ES-I3 (cell line): ENCODE data around the gene TMEM203.

Experiments used
- H3K36me3 ChIP-seq: 2 replicates; pipeline ENCODE4 v1.6.1; 2013; ENCODE audit warnings: mild to moderate bottlenecking, low read length, control low read depth, moderate library complexity; ENCODE audit not compliant: insufficient read depth
- H3K4me1 ChIP-seq: 2 replicates; pipeline ENCODE4 v1.6.1; 2013; ENCODE audit warnings: mild to moderate bottlenecking, control low read depth, low read length; ENCODE audit not compliant: insufficient read depth
- H3K9ac ChIP-seq: 2 replicates; pipeline ENCODE4 v1.6.1; 2013; ENCODE audit warnings: low read depth, mild to moderate bottlenecking, low read length, moderate library complexity
- H3K9me3 ChIP-seq: 2 replicates; pipeline ENCODE4 v1.6.1; 2013; ENCODE audit warnings: mild to moderate bottlenecking, low read length, moderate library complexity; ENCODE audit not compliant: control insufficient read depth, insufficient read depth

TMEM203 gene

DNA sequence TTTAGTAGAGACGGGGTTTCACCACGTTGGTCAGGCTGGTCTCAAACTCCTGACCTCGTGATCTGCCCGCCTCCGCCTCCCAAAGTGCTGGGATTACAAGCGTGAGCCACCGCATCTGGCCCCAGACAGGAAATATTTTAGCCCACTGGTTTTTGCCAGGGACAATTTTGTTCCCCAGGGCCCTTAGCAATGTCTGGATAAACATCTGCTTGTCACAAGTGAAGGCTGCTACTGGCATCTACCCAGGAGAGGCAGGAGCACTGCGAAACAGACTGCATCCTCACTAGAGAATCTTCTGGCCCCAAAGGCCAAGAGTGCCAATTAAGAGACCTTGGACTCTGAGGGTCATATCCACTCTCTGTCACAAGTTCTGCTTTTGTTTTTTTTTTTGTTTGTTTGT, 2.5 kb downstream of the TMEM203 start:
- Histone ChIP-seq H3K9me3 (no peaks in the 10 kb centered on the region), H3K36me3 (no peaks in the 10 kb centered on the region; the same call in 1 of the 2 replicates), H3K4me1 (peaks cover 6% of the 10 kb centered on the region), H3K9ac (no peak overlapping the region)

GRCh38 chr9:137201205-137201868, 4.1 kb downstream of the TMEM203 start:
- Histone ChIP-seq H3K36me3 (no peaks in the 10 kb centered on the region), H3K4me1 (peaks cover 6% of the 10 kb centered on the region), H3K9ac (peak overlapping the region; percentile 69)

GRCh38 chr9:137200311-137201204, 4.9 kb downstream of the TMEM203 start, which contains the start of gene TPRN:
Gene TPRN, minus strand, starts transcription at chr9:137200741. Its CDS starts 30 bp downstream, at chr9:137200711.
- peak within 1 kb of the TSS; percentile 69 for H3K9ac ChIP-seq
- no peaks in the 10 kb centered on the region for H3K36me3 ChIP-seq
- peaks cover 6% of the 10 kb centered on the region for H3K4me1 ChIP-seq
- no peaks in the 10 kb centered on the region for H3K9me3 ChIP-seq

More at GRCh38 chr9:137201205-137201868, 4.1 kb downstream of the TMEM203 start:
- H3K9me3 ChIP-seq = no peaks in the 10 kb centered on the region

GRCh38 chr9:137199411-137200121, 5.9 kb downstream of the TMEM203 start:
- Histone ChIP-seq H3K4me1 (peaks cover 6% of the 10 kb centered on the region), H3K9me3 (no peaks in the 10 kb centered on the region), H3K36me3 (no peaks in the 10 kb centered on the region), H3K9ac (peak overlapping the region; percentile 32; the same call in 1 of the 2 replicates)

DNA sequence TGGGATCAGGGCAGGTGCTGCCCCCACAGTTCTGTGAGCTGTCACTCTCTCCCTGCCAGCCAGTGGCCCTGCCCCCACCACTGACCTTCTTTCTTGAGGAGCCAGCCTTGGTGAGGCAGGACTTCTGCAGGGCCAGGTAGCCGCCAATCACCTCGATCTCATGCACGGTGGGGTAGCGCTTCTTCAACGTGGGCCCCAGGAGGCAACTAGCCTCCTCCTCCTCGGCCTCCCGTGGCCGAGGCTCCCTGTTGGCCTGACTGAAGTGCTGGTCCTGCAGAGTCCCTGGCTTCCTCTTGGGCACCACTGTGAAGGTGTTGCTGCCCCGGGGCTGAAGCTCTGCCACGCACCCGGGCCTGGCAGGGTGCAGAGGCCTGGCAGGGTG, 6.6 kb downstream of the TMEM203 start:
- H3K9me3 ChIP-seq = no peaks in the 10 kb centered on the region
- H3K36me3 ChIP-seq = no peaks in the 10 kb centered on the region
- peak overlapping the region; percentile 32; the same call in 1 of the 2 replicates for H3K9ac ChIP-seq
- peaks cover under 1% of the 10 kb centered on the region; the same call in 1 of the 2 replicates for H3K4me1 ChIP-seq

DNA sequence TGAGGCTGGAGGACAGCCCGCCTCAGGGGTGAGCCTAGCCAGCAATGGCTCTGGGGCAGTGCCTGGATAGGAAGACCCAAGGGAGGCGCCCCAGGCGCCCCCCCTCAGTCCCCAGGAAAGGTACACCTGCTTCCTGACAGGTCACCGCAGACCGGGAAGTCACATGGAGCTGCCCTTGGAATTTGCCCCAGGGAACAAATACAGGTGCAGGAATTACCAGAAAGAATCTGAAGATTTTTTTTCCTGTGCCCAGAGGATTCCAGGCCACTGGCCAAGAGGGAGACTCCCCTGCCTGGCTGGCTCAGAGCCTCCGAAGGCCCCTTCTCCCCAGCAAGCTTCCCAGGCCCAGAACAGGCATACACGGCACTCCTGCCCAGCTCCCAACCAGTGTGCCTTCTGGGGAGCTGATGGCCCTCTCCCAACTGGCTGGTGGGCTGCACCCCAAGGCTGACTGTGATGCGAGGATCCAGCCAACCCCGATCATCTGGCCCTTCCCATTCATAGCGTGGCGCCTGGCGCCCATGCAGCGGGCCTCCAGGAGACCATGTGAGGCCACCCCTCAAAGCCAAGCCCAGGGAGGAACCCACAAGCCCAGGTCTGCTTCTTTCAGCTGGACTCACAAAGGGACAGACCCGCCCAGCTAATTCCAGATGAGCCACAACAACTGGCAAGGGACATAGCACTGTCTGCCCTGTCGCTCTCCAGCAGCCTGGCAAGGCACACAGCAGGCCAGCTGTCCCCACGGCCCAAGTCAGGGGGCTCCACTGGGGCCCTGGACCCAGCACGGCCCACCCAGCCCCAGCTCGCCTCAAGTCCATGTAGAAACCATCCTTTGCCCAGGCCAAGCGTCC, 7.2 kb downstream of the TMEM203 start:
- no peaks in the 10 kb centered on the region for H3K9me3 ChIP-seq
- H3K9ac ChIP-seq = no peak overlapping the region
- H3K36me3 ChIP-seq = no peaks in the 10 kb centered on the region
- H3K4me1 ChIP-seq = no peaks in the 10 kb centered on the region; the same call in 1 of the 2 replicates

- no peaks in the 10 kb centered on the region; the same call in 1 of the 2 replicates for H3K4me1 ChIP-seq
- no peak overlapping the region for H3K9ac ChIP-seq
These were observed 9.8 kb downstream of the TMEM203 start for GRCh38 chr9:137195525-137196220.

GRCh38 chr9:137194909-137195308, 10.5 kb downstream of the TMEM203 start:
- Histone ChIP-seq H3K36me3 (no peaks in the 10 kb centered on the region), H3K9ac (no peak overlapping the region), H3K9me3 (no peaks in the 10 kb centered on the region), H3K4me1 (no peaks in the 10 kb centered on the region; the same call in 1 of the 2 replicates)

More at GRCh38 chr9:137195525-137196220, 9.8 kb downstream of the TMEM203 start:
- Histone ChIP-seq H3K36me3 (no peaks in the 10 kb centered on the region), H3K9me3 (no peaks in the 10 kb centered on the region)

DNA sequence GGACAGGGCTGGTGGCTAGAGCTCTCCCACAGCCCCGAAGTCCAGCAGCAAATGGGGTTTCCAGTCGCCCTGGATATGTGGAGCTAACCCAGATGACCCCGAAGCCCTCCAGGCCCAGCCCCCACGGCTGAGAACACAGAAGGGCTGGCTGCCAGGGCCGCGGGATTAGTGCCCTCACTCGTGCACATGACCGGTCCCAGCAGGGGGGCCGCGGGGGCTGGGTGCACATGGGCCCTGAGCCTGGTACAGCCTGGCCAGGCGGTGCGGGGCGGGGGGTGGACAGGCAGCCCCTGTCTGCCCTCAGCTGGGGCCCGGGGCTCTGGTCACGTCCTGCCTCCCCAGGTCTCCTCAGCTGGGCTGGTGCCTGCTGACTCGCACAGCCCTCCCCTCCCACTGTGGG, 11.1 kb downstream of the TMEM203 start:
- Histone ChIP-seq H3K9ac (no peak overlapping the region), H3K9me3 (no peaks in the 10 kb centered on the region), H3K4me1 (peaks cover 3% of the 10 kb centered on the region; the same call in 1 of the 2 replicates), H3K36me3 (no peaks in the 10 kb centered on the region)

DNA sequence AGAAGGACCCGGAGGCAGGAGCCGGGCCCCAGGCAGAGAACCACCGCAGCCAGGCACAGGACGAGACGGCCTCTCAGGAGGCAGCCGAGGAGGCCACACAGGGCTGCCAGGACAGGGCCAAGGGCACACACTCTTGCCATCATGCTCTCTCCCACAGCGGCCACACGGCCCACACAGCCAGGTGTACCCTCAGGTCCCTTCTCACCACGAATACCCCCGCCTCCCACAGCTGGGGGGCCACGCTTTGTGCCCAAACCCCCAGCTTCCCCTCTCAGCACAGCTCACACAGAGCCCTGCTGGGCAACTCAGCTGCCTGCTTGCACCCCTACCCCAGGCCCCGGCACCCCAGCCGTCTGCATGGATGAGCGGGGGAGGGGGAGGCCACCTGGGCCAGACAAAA, 11.7 kb downstream of the TMEM203 start:
- no peak overlapping the region for H3K9ac ChIP-seq
- H3K36me3 ChIP-seq = no peaks in the 10 kb centered on the region
- no peaks in the 10 kb centered on the region for H3K9me3 ChIP-seq
- H3K4me1 ChIP-seq = peaks cover 6% of the 10 kb centered on the region; the same call in 1 of the 2 replicates

GRCh38 chr9:137192859-137193258, 12.6 kb downstream of the TMEM203 start:
- Histone ChIP-seq H3K9me3 (no peaks in the 10 kb centered on the region), H3K4me1 (peaks cover 6% of the 10 kb centered on the region; the same call in 1 of the 2 replicates), H3K9ac (no peak overlapping the region), H3K36me3 (no peaks in the 10 kb centered on the region)

DNA sequence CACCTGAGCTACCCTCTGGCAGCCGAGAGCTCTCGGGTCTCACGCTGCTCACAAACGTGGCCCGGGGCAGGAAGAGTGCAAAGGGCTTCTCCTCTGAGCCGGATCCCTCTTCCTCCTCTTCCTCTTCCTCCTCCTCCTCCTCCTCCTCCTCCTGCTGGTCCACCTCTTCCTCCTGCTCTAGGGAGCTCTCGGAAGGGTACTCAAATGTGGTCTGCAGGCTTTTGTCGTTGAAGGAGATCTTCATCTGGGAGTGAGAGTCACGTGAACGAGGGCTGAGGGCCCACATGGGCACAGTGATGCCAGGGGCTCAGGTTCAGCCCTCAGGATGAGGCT, 13.0 kb downstream of the TMEM203 start:
- H3K4me1 ChIP-seq = peaks cover 6% of the 10 kb centered on the region; the same call in 1 of the 2 replicates
- H3K36me3 ChIP-seq = no peaks in the 10 kb centered on the region
- H3K9me3 ChIP-seq = no peaks in the 10 kb centered on the region
- H3K9ac ChIP-seq = no peak overlapping the region
